ENCODE results near the gene RBMS3. TPM values are rescaled to one million over a fixed set of nuclear protein-coding genes. Genes with fewer than 3 reads are reported as not detected.

RBMS3 gene
- total RNA-seq, 2 donors from 2014 or later = 31.7 to 45.1 TPM

- DNase-seq (ENCODE audit: low spot score) = no peak
- H3K4me3 ChIP-seq = no peak overlapping the region
- no peak overlapping the region for H3K27ac ChIP-seq
- H3K4me1 ChIP-seq (replicated peaks) = peaks cover 5% of the 10 kb centered on the region
- 44% methylated on average over 3 of the region's 3 CpGs for WGBS
- TF ChIP-seq POLR2AphosphoS5 (IDR thresholded peaks at IDR 0.05) (no peak), POLR2A (IDR thresholded peaks at IDR 0.05) (no peak), CTCF (IDR thresholded peaks at IDR 0.05) (no peak)
- H3K27me3 ChIP-seq (replicated peaks; ENCODE audit: insufficient read depth) = no peaks in the 10 kb centered on the region
- H3K36me3 ChIP-seq = no peaks in the 10 kb centered on the region
- H3K9me3 ChIP-seq = no peaks in the 10 kb centered on the region
- intact Hi-C loops (cut with DNase I) = loop anchor here (5.0 kb wide), 1 partner anchor 52 kb away; the partner anchor contains the start of gene RBMS3
These were observed 53.8 kb downstream of the RBMS3 start for GRCh38 chr3:29334706-29335105.

- Histone ChIP-seq H3K9me3 (no peaks in the 10 kb centered on the region), H3K4me3 (peak overlapping the region in 1 of 2 donors; percentile 6), H3K27me3 (replicated peaks; ENCODE audit: insufficient read depth) (no peaks in the 10 kb centered on the region), H3K36me3 (no peaks in the 10 kb centered on the region), H3K4me1 (replicated peaks) (peaks cover 5% of the 10 kb centered on the region), H3K27ac (peak overlapping the region; percentile 61 to 63)
- TF ChIP-seq POLR2A (IDR thresholded peaks at IDR 0.05) = no peak
- TF ChIP-seq CTCF (IDR thresholded peaks at IDR 0.05) = no peak
- peak; percentile 77 for TF ChIP-seq POLR2AphosphoS5 (IDR thresholded peaks at IDR 0.05)
- 0% methylated on average over 6 of the region's 6 CpGs for WGBS
- DNase-seq (ENCODE audit: low spot score) = peak; percentile 87
- intact Hi-C loops (cut with DNase I) = no loop called here
These were observed 54.6 kb downstream of the RBMS3 start for GRCh38 chr3:29335438-29335837.

GRCh38 chr3:29335943-29336342 lies 55.1 kb downstream of the RBMS3 start:
- Histone ChIP-seq H3K27ac (peak overlapping the region; percentile 61 to 63), H3K4me3 (peak overlapping the region in 1 of 2 donors; percentile 6), H3K27me3 (replicated peaks; ENCODE audit: insufficient read depth) (no peaks in the 10 kb centered on the region), H3K9me3 (no peaks in the 10 kb centered on the region), H3K36me3 (no peaks in the 10 kb centered on the region), H3K4me1 (replicated peaks) (peaks cover 5% of the 10 kb centered on the region)
- no peak for DNase-seq (ENCODE audit: low spot score)
- intact Hi-C loops (cut with DNase I) = no loop called here
- no peak for TF ChIP-seq POLR2A (IDR thresholded peaks at IDR 0.05)
- TF ChIP-seq POLR2AphosphoS5 (IDR thresholded peaks at IDR 0.05) = no peak
- TF ChIP-seq CTCF (IDR thresholded peaks at IDR 0.05) = no peak
- WGBS = 27% methylated on average over 4 of the region's 4 CpGs

- no peak for DNase-seq (ENCODE audit: low spot score)
- intact Hi-C loops (cut with DNase I) = no loop called here
- Histone ChIP-seq H3K4me1 (replicated peaks) (peaks cover 5% of the 10 kb centered on the region), H3K27me3 (replicated peaks; ENCODE audit: insufficient read depth) (no peaks in the 10 kb centered on the region), H3K9me3 (no peaks in the 10 kb centered on the region), H3K27ac (no peak overlapping the region), H3K36me3 (no peaks in the 10 kb centered on the region), H3K4me3 (no peak overlapping the region)
- TF ChIP-seq POLR2A (IDR thresholded peaks at IDR 0.05) (no peak), POLR2AphosphoS5 (IDR thresholded peaks at IDR 0.05) (no peak), CTCF (IDR thresholded peaks at IDR 0.05) (no peak)
These were observed 56.7 kb downstream of the RBMS3 start for GRCh38 chr3:29337565-29337964.

- H3K9me3 ChIP-seq = no peaks in the 10 kb centered on the region
- no peaks in the 10 kb centered on the region for H3K27me3 ChIP-seq (replicated peaks; ENCODE audit: insufficient read depth)
- H3K4me3 ChIP-seq = no peak overlapping the region
- H3K4me1 ChIP-seq (replicated peaks) = peaks cover 5% of the 10 kb centered on the region
- TF ChIP-seq POLR2AphosphoS5 (IDR thresholded peaks at IDR 0.05) = no peak
- H3K36me3 ChIP-seq = no peaks in the 10 kb centered on the region
- no peak overlapping the region for H3K27ac ChIP-seq
- intact Hi-C loops (cut with DNase I) = no loop called here
- no peak for DNase-seq (ENCODE audit: low spot score)
These were observed 57.5 kb downstream of the RBMS3 start for GRCh38 chr3:29338377-29338776.
